ENCODE data around the gene EBP. TPM values are rescaled to one million over a fixed set of nuclear protein-coding genes. Genes with fewer than 3 reads are reported as not detected.

The EBP gene
- 79.8 and 95.9 TPM in 2 replicates for total RNA-seq (ENCODE audit: low replicate concordance)
- long read RNA-seq, transcript EBP-205 (5 exons, 1,775 nt), result major isoform, 157 of 181 reads
- long read RNA-seq, transcript EBP-206 (5 exons, 796 nt), result minor isoform, 11 of 181 reads
- long read RNA-seq, partial matches to known transcripts, result 6 of 181 reads
- long read RNA-seq, other reads (novel, unspliced or antisense), result 5 of 181 reads

- Mint-ChIP-seq H3K4me3 (peak within 1 kb of the TSS; percentile 92), H3K27ac (peak within 1 kb of the TSS; percentile 87), H3K4me1 (ENCODE audit: unreplicated experiment) (no peaks in the 10 kb centered on the region), H3K9me3 (no peaks in the 10 kb centered on the region), H3K36me3 (peaks cover 4% of the 10 kb centered on the region), H3K27me3 (no peaks in the 10 kb centered on the region)
- no peak for TF ChIP-seq CTCF (conservative IDR thresholded peaks at IDR 0.05)
- DNase-seq (ENCODE audit: extremely low spot score, unreplicated experiment), result peak; percentile 89
Observed at GRCh38 chrX:48521353-48522243, at the start of gene EBP. Gene EBP, plus strand, starts transcription at chrX:48521808. Its CDS starts 1,964 bp downstream, at chrX:48523772.

- Mint-ChIP-seq H3K4me3 (no peak overlapping the region), H3K27me3 (peaks cover 16% of the 10 kb centered on the region), H3K4me1 (ENCODE audit: unreplicated experiment) (peaks cover 11% of the 10 kb centered on the region), H3K27ac (no peak overlapping the region), H3K36me3 (peaks cover 2% of the 10 kb centered on the region), H3K9me3 (peaks cover 2% of the 10 kb centered on the region)
- TF ChIP-seq CTCF (conservative IDR thresholded peaks at IDR 0.05), result no peak
- no peak for DNase-seq (ENCODE audit: extremely low spot score, unreplicated experiment)
Observed at GRCh38 chrX:48472225-48472624, 49.4 kb upstream of the EBP start.

- H3K4me1 Mint-ChIP-seq (ENCODE audit: unreplicated experiment), result peaks cover 16% of the 10 kb centered on the region
- peaks cover 13% of the 10 kb centered on the region for H3K27me3 Mint-ChIP-seq
- no peak for TF ChIP-seq CTCF (conservative IDR thresholded peaks at IDR 0.05)
- H3K4me3 Mint-ChIP-seq, result no peak overlapping the region
- no peak overlapping the region for H3K27ac Mint-ChIP-seq
- peaks cover 6% of the 10 kb centered on the region for H3K36me3 Mint-ChIP-seq
- H3K9me3 Mint-ChIP-seq, result peaks cover 6% of the 10 kb centered on the region
- no peak for DNase-seq (ENCODE audit: extremely low spot score, unreplicated experiment)
Observed at GRCh38 chrX:48472851-48473703, 48.5 kb upstream of the EBP start.

GRCh38 chrX:48473704-48473990 is 48.0 kb upstream of the EBP start:
- no peak for TF ChIP-seq CTCF (conservative IDR thresholded peaks at IDR 0.05)
- Mint-ChIP-seq H3K4me1 (ENCODE audit: unreplicated experiment) (peaks cover 16% of the 10 kb centered on the region), H3K36me3 (peaks cover 6% of the 10 kb centered on the region), H3K4me3 (peak overlapping the region; percentile 64), H3K27me3 (peaks cover 10% of the 10 kb centered on the region), H3K27ac (no peak overlapping the region), H3K9me3 (peaks cover 6% of the 10 kb centered on the region)
- no peak for DNase-seq (ENCODE audit: extremely low spot score, unreplicated experiment)

GRCh38 chrX:48474127-48474526 is 47.5 kb upstream of the EBP start:
- no peak for DNase-seq (ENCODE audit: extremely low spot score, unreplicated experiment)
- peaks cover 10% of the 10 kb centered on the region for H3K27me3 Mint-ChIP-seq
- peaks cover 16% of the 10 kb centered on the region for H3K4me1 Mint-ChIP-seq (ENCODE audit: unreplicated experiment)
- H3K36me3 Mint-ChIP-seq, result peaks cover 7% of the 10 kb centered on the region
- H3K4me3 Mint-ChIP-seq, result peak overlapping the region; percentile 64
- H3K27ac Mint-ChIP-seq, result no peak overlapping the region
- TF ChIP-seq CTCF (conservative IDR thresholded peaks at IDR 0.05), result peak; percentile 42
- H3K9me3 Mint-ChIP-seq, result peaks cover 6% of the 10 kb centered on the region
